Liver (tissue), 9 donors: Measurements from ENCODE around the gene OSGIN1. TPM values are rescaled to one million over a fixed set of nuclear protein-coding genes. Genes with fewer than 3 reads are reported as not detected.

Experiments used
- DNase-seq: peaks from one replicate; pipeline ENCODE4 v3.0.0-alpha.2; 2017; ENCODE audit warnings: low spot score
- H3K27ac ChIP-seq, 2 donors: one replicate each; pipeline ENCODE4 v1.7.0; 2013; ENCODE audit warnings: inconsistent platforms in 2 of 2, low read length in 2 of 2, control low read depth in 1 of 2, low read depth in 1 of 2, mild to moderate bottlenecking in 1 of 2
- H3K27me3 ChIP-seq, 4 donors: one replicate each; pipeline versions ENCODE4 v1.6.1 to v1.7.0; 2013; ENCODE audit warnings: low read length in 3 of 4, inconsistent platforms in 1 of 4, mild to moderate bottlenecking in 1 of 4, moderate library complexity in 1 of 4; ENCODE audit not compliant: control insufficient read depth in 4 of 4, insufficient read depth in 4 of 4
- H3K36me3 ChIP-seq, 4 donors: one replicate each; pipeline versions ENCODE4 v1.6.1 to v1.7.0; 2013; ENCODE audit warnings: low read length in 3 of 4, mild to moderate bottlenecking in 3 of 4, low read depth in 1 of 4, moderate library complexity in 1 of 4; ENCODE audit not compliant: control insufficient read depth in 4 of 4, insufficient read depth in 3 of 4
- H3K4me1 ChIP-seq, 4 donors: one replicate each; pipeline versions ENCODE4 v1.6.1 to v1.7.0; 2013; ENCODE audit warnings: low read length in 3 of 4, mild to moderate bottlenecking in 3 of 4, moderate library complexity in 1 of 4; ENCODE audit not compliant: control insufficient read depth in 4 of 4, insufficient read depth in 4 of 4
- H3K4me3 ChIP-seq, 3 donors: one replicate each; pipeline versions ENCODE4 v1.6.1 to v1.7.0; 2013; ENCODE audit warnings: low read length in 3 of 3, control low read depth in 1 of 3, low read depth in 1 of 3, mild to moderate bottlenecking in 1 of 3
- H3K9ac ChIP-seq, 2 donors: one replicate each; pipeline ENCODE4 v1.7.0; 2013; ENCODE audit warnings: low read length in 2 of 2, mild to moderate bottlenecking in 2 of 2, moderate library complexity in 2 of 2, control low read depth in 1 of 2, low read depth in 1 of 2
- H3K9me3 ChIP-seq, 4 donors: one replicate each; pipeline versions ENCODE4 v1.6.1 to v1.7.0; 2013; ENCODE audit warnings: low read length in 3 of 4; ENCODE audit not compliant: control insufficient read depth in 4 of 4
- EGR1 ChIP-seq, 2 donors: IDR thresholded peaks; 2 replicates each; pipeline ENCODE4 v1.6.1; 2016 to 2018; ENCODE audit warnings: antibody characterized with exemption in 2 of 2, low read depth in 2 of 2
- FOXA1 ChIP-seq: IDR thresholded peaks from 2 replicates; pipeline ENCODE4 v1.6.1; 2016; ENCODE audit warnings: antibody characterized with exemption
- FOXA2 ChIP-seq: IDR thresholded peaks from 2 replicates; pipeline ENCODE4 v1.6.1; 2016; ENCODE audit warnings: antibody characterized with exemption
- GABPA ChIP-seq, 2 donors: IDR thresholded peaks in 1 of 2; conservative IDR thresholded peaks in 1 of 2; 2 replicates each; pipeline ENCODE4 v1.6.1; 2016; ENCODE audit warnings: antibody characterized with exemption in 2 of 2, mild to moderate bottlenecking in 1 of 2, moderate library complexity in 1 of 2
- HNF4A ChIP-seq, 2 donors: conservative IDR thresholded peaks; 2 replicates each; pipeline ENCODE4 v1.6.1; 2016; ENCODE audit warnings: antibody characterized with exemption in 2 of 2, mild to moderate bottlenecking in 2 of 2
- HNF4G ChIP-seq: IDR thresholded peaks from 2 replicates; pipeline ENCODE4 v1.6.1; 2016; ENCODE audit warnings: antibody characterized with exemption
- JUND ChIP-seq, 2 donors: IDR thresholded peaks; 2 replicates each; pipeline ENCODE4 v1.6.1; 2016; ENCODE audit warnings: antibody characterized with exemption in 2 of 2
- NR2F2 ChIP-seq: IDR thresholded peaks from 2 replicates; pipeline ENCODE4 v1.6.1; 2016; ENCODE audit warnings: antibody characterized with exemption
- RAD21 ChIP-seq, 2 donors: IDR thresholded peaks; 2 replicates each; pipeline ENCODE4 v1.6.1; 2016; ENCODE audit warnings: antibody characterized with exemption in 2 of 2, mild to moderate bottlenecking in 2 of 2
- RXRA ChIP-seq, 2 donors: IDR thresholded peaks; 2 replicates each; pipeline ENCODE4 v1.6.1; 2017 to 2018; ENCODE audit warnings: antibody characterized with exemption in 2 of 2, mild to moderate bottlenecking in 1 of 2
- SP1 ChIP-seq: IDR thresholded peaks from 2 replicates; pipeline ENCODE4 v1.6.1; 2018; ENCODE audit warnings: antibody characterized with exemption, mild to moderate bottlenecking
- TAF1 ChIP-seq: conservative IDR thresholded peaks from 2 replicates; pipeline ENCODE4 v1.6.1; 2016; ENCODE audit warnings: antibody characterized with exemption, mild to moderate bottlenecking
- YY1 ChIP-seq: IDR thresholded peaks from 2 replicates; pipeline ENCODE4 v1.6.1; 2016; ENCODE audit warnings: antibody characterized with exemption, mild to moderate bottlenecking
- WGBS: extraction: QIAGEN DNeasy Blood & Tissue Kit; methylation state at CpG from one replicate; pipeline ENCODE4 v1.1.7; 2013; 5-methylcytosine and 5-hydroxymethylcytosine counted together
- polyA plus RNA-seq, 2 donors: library from polyadenylated mRNA; stranded (reverse) in 1 of 2; unstranded in 1 of 2; fragments of 200-250 nt in 1 of 2; fragments of >200 nt in 1 of 2; fragmentation: Nextera tagmentation in 1 of 2; extraction: Ambion mirVana in 1 of 2; gene quantifications; one replicate each; pipeline versions ENCODE4 v1.2.1 to v1.2.3, GENCODE V29; 2013 to 2015
- total RNA-seq, 2 donors: library from RNA; depleted of rRNA; stranded (reverse); fragments of >200 nt; gene quantifications; one replicate each; pipeline ENCODE4 v1.2.3, GENCODE V29; 2014
- TF ChIP-seq, protein P1 (sequence below): IDR thresholded peaks from 2 replicates; pipeline ENCODE4 v1.6.1; 2016; ENCODE audit warnings: antibody characterized with exemption, mild to moderate bottlenecking
- TF ChIP-seq, protein P2 (sequence below): IDR thresholded peaks from 2 replicates; pipeline ENCODE4 v1.6.1; 2016; ENCODE audit warnings: antibody characterized with exemption
- TF ChIP-seq, protein P3 (sequence below): IDR thresholded peaks from 2 replicates; pipeline ENCODE4 v1.6.1; 2016; ENCODE audit warnings: antibody characterized with exemption
- TF ChIP-seq, protein P4 (sequence below): IDR thresholded peaks from 2 replicates; pipeline ENCODE4 v1.6.1; 2016; ENCODE audit warnings: antibody characterized with exemption
- TF ChIP-seq, protein P5 (sequence below): fragments of 150-350 bp; IDR thresholded peaks from 2 replicates; pipeline ENCODE4 v1.5.1; 2017; ENCODE audit warnings: improper control_type of control experiment, low read depth, low read length; ENCODE audit not compliant: missing input control
- donor health status: healthy.
- donor health status: healthy.
- donor health status: healthy.
- donor health status: healthy.
- donor health status: healthy.

OSGIN1 gene
- total and polyA plus RNA-seq, 4 donors = 7.1 to 90.4 (median 60.4) TPM

DNA sequence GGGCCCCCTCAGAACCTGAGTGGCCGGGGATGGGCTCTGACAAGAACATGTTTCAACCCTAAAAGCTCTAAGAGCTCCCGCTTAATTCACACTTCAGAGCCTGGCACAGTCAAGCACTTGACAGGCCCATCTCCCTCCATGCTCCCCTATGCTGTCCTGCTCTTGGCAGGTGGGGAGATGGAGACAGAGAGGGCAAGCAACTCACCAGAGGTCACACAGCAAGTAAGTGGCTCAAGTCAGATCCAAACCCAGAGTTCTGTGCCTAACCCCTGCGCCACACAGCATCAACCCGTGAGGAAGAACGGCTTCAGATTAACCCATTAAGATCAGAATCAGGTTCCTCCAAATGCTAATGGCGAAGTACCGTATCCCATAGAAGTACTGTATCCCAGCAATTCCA, 51.4 kb downstream of the OSGIN1 start:
- no peaks in the 10 kb centered on the region for H3K9me3 ChIP-seq
- no peak overlapping the region for H3K4me3 ChIP-seq
- no peaks in the 10 kb centered on the region for H3K27me3 ChIP-seq
- peaks cover 0 to 15% (median 6%) of the 10 kb centered on the region in 4 donors for H3K36me3 ChIP-seq
- DNase-seq = no peak
- WGBS = 76% methylated on average over 7 of the region's 7 CpGs
- no peak for TF ChIP-seq JUND (IDR thresholded peaks at IDR 0.05)
- no peak for TF ChIP-seq RAD21 (IDR thresholded peaks at IDR 0.05)
- TF ChIP-seq SP1 = no peak
- TF ChIP-seq, protein P1, sequence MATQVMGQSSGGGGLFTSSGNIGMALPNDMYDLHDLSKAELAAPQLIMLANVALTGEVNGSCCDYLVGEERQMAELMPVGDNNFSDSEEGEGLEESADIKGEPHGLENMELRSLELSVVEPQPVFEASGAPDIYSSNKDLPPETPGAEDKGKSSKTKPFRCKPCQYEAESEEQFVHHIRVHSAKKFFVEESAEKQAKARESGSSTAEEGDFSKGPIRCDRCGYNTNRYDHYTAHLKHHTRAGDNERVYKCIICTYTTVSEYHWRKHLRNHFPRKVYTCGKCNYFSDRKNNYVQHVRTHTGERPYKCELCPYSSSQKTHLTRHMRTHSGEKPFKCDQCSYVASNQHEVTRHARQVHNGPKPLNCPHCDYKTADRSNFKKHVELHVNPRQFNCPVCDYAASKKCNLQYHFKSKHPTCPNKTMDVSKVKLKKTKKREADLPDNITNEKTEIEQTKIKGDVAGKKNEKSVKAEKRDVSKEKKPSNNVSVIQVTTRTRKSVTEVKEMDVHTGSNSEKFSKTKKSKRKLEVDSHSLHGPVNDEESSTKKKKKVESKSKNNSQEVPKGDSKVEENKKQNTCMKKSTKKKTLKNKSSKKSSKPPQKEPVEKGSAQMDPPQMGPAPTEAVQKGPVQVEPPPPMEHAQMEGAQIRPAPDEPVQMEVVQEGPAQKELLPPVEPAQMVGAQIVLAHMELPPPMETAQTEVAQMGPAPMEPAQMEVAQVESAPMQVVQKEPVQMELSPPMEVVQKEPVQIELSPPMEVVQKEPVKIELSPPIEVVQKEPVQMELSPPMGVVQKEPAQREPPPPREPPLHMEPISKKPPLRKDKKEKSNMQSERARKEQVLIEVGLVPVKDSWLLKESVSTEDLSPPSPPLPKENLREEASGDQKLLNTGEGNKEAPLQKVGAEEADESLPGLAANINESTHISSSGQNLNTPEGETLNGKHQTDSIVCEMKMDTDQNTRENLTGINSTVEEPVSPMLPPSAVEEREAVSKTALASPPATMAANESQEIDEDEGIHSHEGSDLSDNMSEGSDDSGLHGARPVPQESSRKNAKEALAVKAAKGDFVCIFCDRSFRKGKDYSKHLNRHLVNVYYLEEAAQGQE = no peak
- TF ChIP-seq FOXA2 = no peak
- no peak for TF ChIP-seq FOXA1
- no peak for TF ChIP-seq NR2F2
- TF ChIP-seq, protein P2, sequence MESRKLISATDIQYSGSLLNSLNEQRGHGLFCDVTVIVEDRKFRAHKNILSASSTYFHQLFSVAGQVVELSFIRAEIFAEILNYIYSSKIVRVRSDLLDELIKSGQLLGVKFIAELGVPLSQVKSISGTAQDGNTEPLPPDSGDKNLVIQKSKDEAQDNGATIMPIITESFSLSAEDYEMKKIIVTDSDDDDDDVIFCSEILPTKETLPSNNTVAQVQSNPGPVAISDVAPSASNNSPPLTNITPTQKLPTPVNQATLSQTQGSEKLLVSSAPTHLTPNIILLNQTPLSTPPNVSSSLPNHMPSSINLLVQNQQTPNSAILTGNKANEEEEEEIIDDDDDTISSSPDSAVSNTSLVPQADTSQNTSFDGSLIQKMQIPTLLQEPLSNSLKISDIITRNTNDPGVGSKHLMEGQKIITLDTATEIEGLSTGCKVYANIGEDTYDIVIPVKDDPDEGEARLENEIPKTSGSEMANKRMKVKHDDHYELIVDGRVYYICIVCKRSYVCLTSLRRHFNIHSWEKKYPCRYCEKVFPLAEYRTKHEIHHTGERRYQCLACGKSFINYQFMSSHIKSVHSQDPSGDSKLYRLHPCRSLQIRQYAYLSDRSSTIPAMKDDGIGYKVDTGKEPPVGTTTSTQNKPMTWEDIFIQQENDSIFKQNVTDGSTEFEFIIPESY = no peak
- TF ChIP-seq, protein P3, sequence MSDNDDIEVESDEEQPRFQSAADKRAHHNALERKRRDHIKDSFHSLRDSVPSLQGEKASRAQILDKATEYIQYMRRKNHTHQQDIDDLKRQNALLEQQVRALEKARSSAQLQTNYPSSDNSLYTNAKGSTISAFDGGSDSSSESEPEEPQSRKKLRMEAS = no peak
- no peak for TF ChIP-seq YY1
- no peak for TF ChIP-seq RXRA (IDR thresholded peaks at IDR 0.05)
- no peak for TF ChIP-seq GABPA (IDR thresholded peaks at IDR 0.05 in 1 of 2, conservative IDR thresholded peaks at IDR 0.05 in 1 of 2)
- no peak for TF ChIP-seq TAF1
- no peak for TF ChIP-seq HNF4G
- no peak overlapping the region for H3K27ac ChIP-seq
- H3K4me1 ChIP-seq = no peaks in the 10 kb centered on the region
- no peak overlapping the region for H3K9ac ChIP-seq

DNA sequence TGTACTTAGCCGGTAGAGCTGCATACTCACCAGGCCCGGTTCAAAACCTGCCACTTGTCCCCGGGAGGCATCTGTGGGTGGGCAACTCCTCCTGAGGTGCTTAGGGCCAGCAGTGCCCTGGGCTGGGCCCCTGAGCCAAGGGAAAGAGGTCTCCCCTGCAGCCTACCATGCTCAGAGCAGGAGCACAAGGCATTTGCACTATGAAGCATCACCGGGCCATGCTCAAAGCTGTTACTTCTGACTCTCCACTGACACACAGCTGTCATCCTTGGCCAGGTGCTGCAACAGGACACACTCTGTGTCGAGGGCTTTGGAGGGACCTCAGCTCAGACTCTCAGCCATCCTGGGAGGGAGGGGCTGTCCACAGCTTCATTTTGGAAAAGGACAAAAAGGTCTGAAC, 52.4 kb downstream of the OSGIN1 start:
- Histone ChIP-seq H3K36me3 (peaks cover 0 to 10% (median 5%) of the 10 kb centered on the region in 4 donors), H3K9ac (no peak overlapping the region), H3K27ac (no peak overlapping the region), H3K4me1 (no peaks in the 10 kb centered on the region), H3K9me3 (no peaks in the 10 kb centered on the region), H3K4me3 (no peak overlapping the region), H3K27me3 (no peaks in the 10 kb centered on the region)
- no peak for DNase-seq
- 77% methylated on average over 5 of the region's 5 CpGs for WGBS
- TF ChIP-seq TAF1 (no peak), NR2F2 (no peak), RXRA (IDR thresholded peaks at IDR 0.05) (no peak), HNF4G (no peak), FOXA1 (no peak), HNF4A (conservative IDR thresholded peaks at IDR 0.05) (no peak), SP1 (no peak), FOXA2 (no peak), JUND (IDR thresholded peaks at IDR 0.05) (no peak), GABPA (IDR thresholded peaks at IDR 0.05 in 1 of 2, conservative IDR thresholded peaks at IDR 0.05 in 1 of 2) (no peak), YY1 (no peak), EGR1 (IDR thresholded peaks at IDR 0.05; ENCODE audit: low read depth in 2 of 2) (no peak)
- TF ChIP-seq, protein P2 = no peak
- TF ChIP-seq, protein P4, sequence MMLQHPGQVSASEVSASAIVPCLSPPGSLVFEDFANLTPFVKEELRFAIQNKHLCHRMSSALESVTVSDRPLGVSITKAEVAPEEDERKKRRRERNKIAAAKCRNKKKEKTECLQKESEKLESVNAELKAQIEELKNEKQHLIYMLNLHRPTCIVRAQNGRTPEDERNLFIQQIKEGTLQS = no peak
- TF ChIP-seq, protein P3 = no peak
- TF ChIP-seq, protein P5, sequence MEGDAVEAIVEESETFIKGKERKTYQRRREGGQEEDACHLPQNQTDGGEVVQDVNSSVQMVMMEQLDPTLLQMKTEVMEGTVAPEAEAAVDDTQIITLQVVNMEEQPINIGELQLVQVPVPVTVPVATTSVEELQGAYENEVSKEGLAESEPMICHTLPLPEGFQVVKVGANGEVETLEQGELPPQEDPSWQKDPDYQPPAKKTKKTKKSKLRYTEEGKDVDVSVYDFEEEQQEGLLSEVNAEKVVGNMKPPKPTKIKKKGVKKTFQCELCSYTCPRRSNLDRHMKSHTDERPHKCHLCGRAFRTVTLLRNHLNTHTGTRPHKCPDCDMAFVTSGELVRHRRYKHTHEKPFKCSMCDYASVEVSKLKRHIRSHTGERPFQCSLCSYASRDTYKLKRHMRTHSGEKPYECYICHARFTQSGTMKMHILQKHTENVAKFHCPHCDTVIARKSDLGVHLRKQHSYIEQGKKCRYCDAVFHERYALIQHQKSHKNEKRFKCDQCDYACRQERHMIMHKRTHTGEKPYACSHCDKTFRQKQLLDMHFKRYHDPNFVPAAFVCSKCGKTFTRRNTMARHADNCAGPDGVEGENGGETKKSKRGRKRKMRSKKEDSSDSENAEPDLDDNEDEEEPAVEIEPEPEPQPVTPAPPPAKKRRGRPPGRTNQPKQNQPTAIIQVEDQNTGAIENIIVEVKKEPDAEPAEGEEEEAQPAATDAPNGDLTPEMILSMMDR = no peak
- TF ChIP-seq, protein P1 = no peak
